Memory B cell (primary cell): ENCODE measurements around the gene LUZP2.

Source experiments
- ATAC-seq: fragments of 150-1000 bp; cut with Tn5 transposase; 2 replicates; pipeline ENCODE4 v1.10.0; 2021; ENCODE audit warnings: low read depth, mild to moderate bottlenecking, moderate library complexity
- DNase-seq, 2 donors: peaks; one replicate each; pipeline ENCODE4 v3.0.0; 2022; ENCODE audit warnings: low spot score in 2 of 2
- H3K27ac Mint-ChIP-seq: one replicate; pipeline ENCODE4 v1.8.0; 2022; ENCODE audit warnings: mild to moderate bottlenecking, moderate library complexity, mixed read lengths
- H3K27me3 Mint-ChIP-seq: one replicate; pipeline ENCODE4 v1.8.0; 2022; ENCODE audit warnings: mixed read lengths
- H3K36me3 Mint-ChIP-seq: one replicate; pipeline ENCODE4 v1.8.0; 2022; ENCODE audit warnings: mild to moderate bottlenecking, mixed read lengths
- H3K4me1 Mint-ChIP-seq: one replicate; pipeline ENCODE4 v1.8.0; 2022; ENCODE audit warnings: mixed read lengths
- H3K4me3 Mint-ChIP-seq: one replicate; pipeline ENCODE4 v1.8.0; 2022; ENCODE audit warnings: mild to moderate bottlenecking, moderate library complexity, mixed read lengths
- H3K9me3 Mint-ChIP-seq: one replicate; pipeline ENCODE4 v1.8.0; 2022; ENCODE audit warnings: mixed read lengths

LUZP2 gene

DNA sequence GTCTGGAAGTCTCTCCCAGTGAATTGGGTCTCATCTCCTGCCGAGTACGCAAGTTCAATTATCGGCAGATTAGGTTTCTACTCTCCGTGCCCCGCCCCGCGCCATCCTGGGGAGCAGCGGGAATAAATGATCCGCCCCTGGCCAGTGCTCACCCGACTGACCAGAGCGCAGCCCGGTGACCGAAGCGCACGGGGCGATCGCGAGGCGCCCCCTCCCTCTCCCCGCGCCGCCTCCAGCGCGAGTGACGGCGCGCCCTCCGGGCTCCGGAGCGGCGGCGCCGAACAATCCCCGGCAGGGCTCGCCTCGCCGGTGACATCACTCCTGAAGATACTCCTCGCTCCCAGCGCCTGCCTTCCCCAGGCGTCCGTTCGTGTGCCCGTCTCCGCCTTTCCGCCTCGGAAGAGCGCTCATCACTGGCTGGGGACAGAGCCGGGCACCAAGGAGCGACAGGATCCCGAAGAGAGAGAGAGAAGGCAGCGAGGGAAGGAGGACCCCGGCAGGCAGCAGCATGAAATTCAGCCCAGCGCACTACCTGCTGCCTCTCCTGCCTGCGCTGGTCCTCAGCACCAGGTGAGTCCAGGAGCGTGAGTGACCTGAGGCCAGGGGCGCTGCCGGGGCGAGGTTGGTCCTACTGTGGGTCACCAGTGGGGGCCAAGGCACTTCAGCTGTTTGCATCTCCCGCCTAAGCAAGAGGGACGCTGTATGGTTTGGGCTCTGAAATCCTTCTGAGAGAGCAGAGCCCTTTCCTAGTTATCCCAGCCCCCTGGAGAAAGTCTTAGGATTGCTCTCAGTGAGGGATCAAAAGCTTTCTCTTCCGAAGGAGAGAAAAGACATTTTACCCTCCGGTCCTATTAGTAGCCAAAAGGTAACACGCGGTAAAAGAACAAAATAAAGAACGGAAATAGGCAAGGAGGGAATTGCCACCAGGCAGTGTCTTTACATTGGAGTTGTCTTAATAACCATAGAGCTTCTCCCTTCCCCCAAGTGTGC is at the start of gene LUZP2:
LUZP2 (plus strand) TSS at position 318 of the 990 bp plus-strand sequence.
- ATAC-seq (no peak), DNase-seq (no peak)
- Mint-ChIP-seq H3K36me3 (no peaks in the 10 kb centered on the region), H3K4me1 (no peaks in the 10 kb centered on the region), H3K4me3 (no peak within 1 kb of the TSS), H3K27me3 (peaks cover 4% of the 10 kb centered on the region), H3K9me3 (peaks cover under 1% of the 10 kb centered on the region), H3K27ac (no peak within 1 kb of the TSS)

- no peaks in the 10 kb centered on the region for H3K4me1 Mint-ChIP-seq
- peaks cover 4% of the 10 kb centered on the region for H3K9me3 Mint-ChIP-seq
- no peak overlapping the region for H3K4me3 Mint-ChIP-seq
Measured at GRCh38 chr11:24453129-24453718, 43.6 kb upstream of the LUZP2 start.

DNA sequence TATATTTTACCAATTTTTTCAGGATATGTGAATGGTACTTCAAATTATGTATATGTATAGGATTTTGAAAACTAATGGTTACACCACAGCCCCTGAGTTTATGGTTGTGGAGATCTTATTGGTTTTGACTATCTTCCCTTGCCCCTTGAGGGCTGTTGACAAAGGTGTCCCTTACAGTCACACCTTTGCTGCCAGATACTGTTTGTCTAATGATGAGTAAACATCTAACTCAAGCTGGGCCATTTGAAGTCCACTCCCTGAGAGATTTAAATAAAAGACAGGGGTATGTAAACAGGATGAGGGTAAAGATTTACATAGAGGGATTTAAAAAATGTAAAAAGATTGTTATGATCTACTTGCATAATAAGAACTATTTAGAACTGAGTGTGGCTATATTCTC is 38.9 kb upstream of the LUZP2 start:
- no peaks in the 10 kb centered on the region for H3K36me3 Mint-ChIP-seq
- peaks cover 7% of the 10 kb centered on the region for H3K9me3 Mint-ChIP-seq
- no peak overlapping the region for H3K27ac Mint-ChIP-seq
- DNase-seq (no peak), ATAC-seq (no peak)
- H3K27me3 Mint-ChIP-seq, result no peaks in the 10 kb centered on the region
- H3K4me3 Mint-ChIP-seq, result no peak overlapping the region
- no peaks in the 10 kb centered on the region for H3K4me1 Mint-ChIP-seq

More at GRCh38 chr11:24453129-24453718, 43.6 kb upstream of the LUZP2 start:
- no peaks in the 10 kb centered on the region for H3K27me3 Mint-ChIP-seq
- ATAC-seq (no peak), DNase-seq (no peak)
- H3K36me3 Mint-ChIP-seq, result no peaks in the 10 kb centered on the region
- no peak overlapping the region for H3K27ac Mint-ChIP-seq

- H3K36me3 Mint-ChIP-seq, result no peaks in the 10 kb centered on the region
Measured at GRCh38 chr11:24470431-24470830, 26.4 kb upstream of the LUZP2 start.

DNA sequence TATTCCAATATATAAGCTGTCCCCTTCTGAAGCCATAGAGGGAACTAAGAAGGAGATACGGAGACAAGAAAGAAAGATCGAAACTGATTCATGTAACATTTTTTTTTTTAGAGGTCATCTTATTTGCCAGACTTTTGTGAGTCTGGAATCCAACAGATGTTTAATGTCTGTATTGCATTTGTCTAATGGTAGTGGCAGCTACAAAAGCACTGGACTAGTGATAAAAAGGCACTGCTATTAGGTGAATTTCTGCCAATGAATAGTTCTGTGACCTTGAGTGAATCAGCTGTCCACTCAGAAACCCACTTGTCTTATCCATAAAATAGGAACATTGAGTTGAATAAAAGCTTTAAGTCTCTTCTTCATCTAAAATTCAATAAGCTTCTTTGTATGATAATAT is 25.8 kb upstream of the LUZP2 start:
- ATAC-seq, result no peak
- H3K36me3 Mint-ChIP-seq, result no peaks in the 10 kb centered on the region

More at GRCh38 chr11:24470431-24470830, 26.4 kb upstream of the LUZP2 start:
- H3K27me3 Mint-ChIP-seq, result no peaks in the 10 kb centered on the region
- peaks cover 3% of the 10 kb centered on the region for H3K9me3 Mint-ChIP-seq
- no peak overlapping the region for H3K27ac Mint-ChIP-seq
- no peaks in the 10 kb centered on the region for H3K4me1 Mint-ChIP-seq
- ATAC-seq (no peak), DNase-seq (no peak)
- no peak overlapping the region for H3K4me3 Mint-ChIP-seq

DNA sequence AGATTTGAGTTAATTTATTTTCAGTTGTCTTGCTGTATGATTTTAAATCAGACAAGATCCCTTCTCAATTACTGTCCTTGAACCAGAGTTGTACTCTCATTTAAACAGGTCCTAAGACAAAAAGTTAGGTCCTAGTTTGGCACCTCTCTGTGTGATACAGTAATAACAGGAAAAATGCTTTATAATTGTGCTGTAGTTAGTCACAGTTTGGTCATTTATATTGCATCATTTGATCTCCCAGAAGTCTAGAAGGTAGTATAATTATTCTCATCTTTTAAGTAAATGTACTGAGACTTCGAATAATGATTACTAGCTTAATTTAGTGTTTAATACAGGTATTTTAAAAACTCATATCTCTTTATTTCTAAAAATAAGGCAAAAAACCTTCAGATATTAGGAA is 18.1 kb upstream of the LUZP2 start:
- no peak overlapping the region for H3K4me3 Mint-ChIP-seq
- no peaks in the 10 kb centered on the region for H3K36me3 Mint-ChIP-seq
- ATAC-seq (no peak), DNase-seq (no peak)
- no peaks in the 10 kb centered on the region for H3K4me1 Mint-ChIP-seq
- no peaks in the 10 kb centered on the region for H3K9me3 Mint-ChIP-seq
- no peak overlapping the region for H3K27ac Mint-ChIP-seq
- H3K27me3 Mint-ChIP-seq, result no peaks in the 10 kb centered on the region

More for the DNA sequence above, 25.8 kb upstream of the LUZP2 start:
- Mint-ChIP-seq H3K9me3 (peaks cover 2% of the 10 kb centered on the region), H3K27ac (no peak overlapping the region), H3K27me3 (no peaks in the 10 kb centered on the region), H3K4me3 (no peak overlapping the region), H3K4me1 (no peaks in the 10 kb centered on the region)
- no peak for DNase-seq

DNA sequence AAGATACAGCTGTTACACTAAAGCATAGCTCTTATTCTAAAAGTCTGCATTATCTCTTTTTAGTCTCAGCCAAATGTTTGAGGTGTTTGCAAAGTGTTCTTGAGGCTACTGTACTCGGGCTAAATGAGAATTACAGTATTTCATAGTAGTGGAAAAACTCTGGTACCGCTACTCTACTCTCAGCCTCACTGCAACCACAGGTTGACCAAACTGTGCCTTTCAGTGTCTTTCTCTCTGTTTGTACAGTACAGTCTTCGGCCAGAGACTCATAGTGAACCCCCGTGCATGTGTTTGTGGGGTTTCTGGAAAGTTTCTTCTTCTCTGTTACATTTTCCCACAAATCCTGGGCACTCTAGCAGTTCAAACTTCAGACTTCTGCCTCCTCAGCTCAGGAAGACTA is 7.4 kb upstream of the LUZP2 start:
- no peaks in the 10 kb centered on the region for H3K4me1 Mint-ChIP-seq
- no peak overlapping the region for H3K4me3 Mint-ChIP-seq
- H3K27ac Mint-ChIP-seq, result no peak overlapping the region
- H3K36me3 Mint-ChIP-seq, result no peaks in the 10 kb centered on the region
- peaks cover 2% of the 10 kb centered on the region for H3K9me3 Mint-ChIP-seq
- H3K27me3 Mint-ChIP-seq, result no peaks in the 10 kb centered on the region
- DNase-seq, result no peak
- ATAC-seq, result no peak

- Mint-ChIP-seq H3K9me3 (no peaks in the 10 kb centered on the region), H3K4me3 (no peak overlapping the region), H3K27ac (no peak overlapping the region), H3K36me3 (no peaks in the 10 kb centered on the region), H3K27me3 (peaks cover 4% of the 10 kb centered on the region), H3K4me1 (no peaks in the 10 kb centered on the region)
- ATAC-seq (no peak), DNase-seq (no peak)
Measured at GRCh38 chr11:24496386-24496735, 492 bp upstream of the LUZP2 start.

- Mint-ChIP-seq H3K27me3 (peaks cover 4% of the 10 kb centered on the region), H3K4me1 (no peaks in the 10 kb centered on the region), H3K27ac (no peak overlapping the region), H3K36me3 (no peaks in the 10 kb centered on the region), H3K9me3 (peaks cover 1% of the 10 kb centered on the region), H3K4me3 (no peak overlapping the region)
- ATAC-seq (no peak), DNase-seq (no peak)
Measured at GRCh38 chr11:24497831-24498230, 978 bp downstream of the LUZP2 start.

DNA sequence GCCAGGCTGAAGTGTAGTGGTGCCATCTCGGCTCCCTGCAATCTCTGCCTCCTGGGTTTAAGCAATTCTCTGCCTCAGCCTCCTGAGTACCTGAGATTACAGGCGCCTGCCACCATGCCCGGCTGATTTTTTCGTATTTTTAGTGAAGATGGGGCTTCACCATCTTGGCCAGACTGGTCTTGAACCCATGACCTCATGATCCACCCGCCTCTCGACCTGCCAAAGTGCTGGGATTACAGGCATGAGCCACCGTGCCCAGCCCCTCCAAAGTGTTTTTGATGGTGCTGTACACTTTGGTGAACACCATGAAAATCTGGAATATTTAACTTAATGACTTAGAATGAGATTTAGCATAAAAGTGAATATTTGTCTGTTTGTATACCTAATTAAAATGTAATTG is 5.6 kb downstream of the LUZP2 start:
- ATAC-seq (no peak), DNase-seq (no peak)
- no peak overlapping the region for H3K27ac Mint-ChIP-seq
- H3K36me3 Mint-ChIP-seq, result no peaks in the 10 kb centered on the region
- H3K9me3 Mint-ChIP-seq, result peaks cover 1% of the 10 kb centered on the region
- H3K4me3 Mint-ChIP-seq, result no peak overlapping the region
- no peaks in the 10 kb centered on the region for H3K4me1 Mint-ChIP-seq
- no peaks in the 10 kb centered on the region for H3K27me3 Mint-ChIP-seq

- Mint-ChIP-seq H3K4me1 (no peaks in the 10 kb centered on the region), H3K36me3 (no peaks in the 10 kb centered on the region), H3K4me3 (no peak overlapping the region), H3K9me3 (no peaks in the 10 kb centered on the region), H3K27me3 (no peaks in the 10 kb centered on the region), H3K27ac (no peak overlapping the region)
- ATAC-seq (no peak), DNase-seq (no peak)
Measured at GRCh38 chr11:24509114-24509513, 12.3 kb downstream of the LUZP2 start.

DNA sequence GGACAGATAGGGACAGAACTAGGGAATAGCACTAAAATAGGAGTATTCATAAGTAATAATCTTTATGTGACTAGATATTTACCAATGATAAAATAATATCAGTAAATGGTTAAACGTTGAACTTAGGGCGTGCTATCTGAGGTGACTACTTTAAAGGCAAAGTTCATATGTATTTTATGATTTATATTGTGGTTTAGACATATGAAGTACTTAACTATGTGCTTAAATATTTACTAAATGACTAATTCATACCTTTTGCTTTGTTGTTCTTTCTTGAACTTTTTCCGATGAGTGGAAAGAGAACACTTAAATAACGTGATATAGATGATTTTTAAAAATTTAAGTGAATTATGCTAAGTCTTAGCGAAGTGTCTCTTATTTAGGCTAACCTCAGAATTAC is 14.7 kb downstream of the LUZP2 start:
- Mint-ChIP-seq H3K9me3 (no peaks in the 10 kb centered on the region), H3K4me3 (no peak overlapping the region), H3K27ac (no peak overlapping the region), H3K27me3 (no peaks in the 10 kb centered on the region), H3K36me3 (no peaks in the 10 kb centered on the region), H3K4me1 (no peaks in the 10 kb centered on the region)
- no peak for ATAC-seq
- DNase-seq, result no peak

DNA sequence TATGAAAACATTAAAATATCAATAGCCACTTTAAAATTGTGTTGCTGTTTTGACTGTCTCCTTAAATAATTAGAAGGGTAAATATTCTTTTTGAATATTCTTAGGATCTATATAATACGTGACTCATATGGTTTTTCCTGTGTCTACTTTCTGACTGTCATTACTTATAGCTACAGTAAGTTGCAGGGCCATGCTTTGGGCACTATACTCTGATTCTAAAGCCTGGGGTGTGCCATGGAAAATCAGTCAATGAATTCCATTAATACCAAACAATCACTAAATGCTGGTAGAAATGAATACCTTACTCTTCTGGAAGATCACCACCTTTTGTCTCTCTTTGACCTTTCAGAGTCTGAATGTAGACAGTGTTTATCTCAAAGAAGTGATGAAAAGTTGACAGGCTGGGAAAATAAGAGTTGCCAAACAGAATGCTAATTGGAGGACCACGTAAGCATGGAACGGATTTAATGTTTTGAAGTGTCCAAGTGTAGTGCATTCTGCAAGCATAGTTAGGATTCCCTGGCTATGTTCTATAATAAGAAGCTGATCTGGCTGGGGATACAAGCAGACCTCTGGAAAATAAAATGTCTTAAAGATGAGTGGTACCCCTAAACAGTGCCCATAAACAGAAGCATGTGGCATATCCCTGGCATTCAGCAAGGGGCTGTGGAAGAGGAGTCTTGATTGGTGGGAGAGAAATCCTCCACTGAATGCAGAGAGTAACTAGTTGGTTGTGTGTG is 16.8 kb downstream of the LUZP2 start:
- no peak overlapping the region for H3K4me3 Mint-ChIP-seq
- H3K36me3 Mint-ChIP-seq, result no peaks in the 10 kb centered on the region
- H3K27me3 Mint-ChIP-seq, result no peaks in the 10 kb centered on the region
- no peak for DNase-seq
- H3K9me3 Mint-ChIP-seq, result no peaks in the 10 kb centered on the region
- H3K4me1 Mint-ChIP-seq, result no peaks in the 10 kb centered on the region
- ATAC-seq, result no peak
- H3K27ac Mint-ChIP-seq, result no peak overlapping the region

- no peak for DNase-seq
- no peak for ATAC-seq
- H3K9me3 Mint-ChIP-seq, result no peaks in the 10 kb centered on the region
- H3K36me3 Mint-ChIP-seq, result no peaks in the 10 kb centered on the region
- H3K27ac Mint-ChIP-seq, result no peak overlapping the region
- no peak overlapping the region for H3K4me3 Mint-ChIP-seq
- H3K4me1 Mint-ChIP-seq, result no peaks in the 10 kb centered on the region
- H3K27me3 Mint-ChIP-seq, result no peaks in the 10 kb centered on the region
Measured at GRCh38 chr11:24514219-24514594, 17.4 kb downstream of the LUZP2 start.
